HepG2 (cell line): ENCODE data around the gene ARTN. TPM values are rescaled to one million over a fixed set of nuclear protein-coding genes. Genes with fewer than 3 reads are reported as not detected.

Experiments used
- ARID4A ChIP-seq: sonication (generic); formaldehyde crosslinking; IDR thresholded peaks from 2 replicates; pipeline ENCODE4 v1.5.0; 2020; ENCODE audit warnings: mild to moderate bottlenecking, missing genetic modification reagents, borderline replicate concordance
- CSRNP2 ChIP-seq: sonication (generic); formaldehyde crosslinking; conservative IDR thresholded peaks from 2 replicates; pipeline ENCODE4 v1.8.0; 2022; ENCODE audit warnings: low read depth, missing genetic modification reagents
- GFI1 ChIP-seq: sonication (generic); formaldehyde crosslinking; IDR thresholded peaks from 2 replicates; pipeline ENCODE4 v1.5.0; 2020; ENCODE audit warnings: missing genetic modification reagents, mild to moderate bottlenecking, borderline replicate concordance
- HIC2 ChIP-seq: sonication (generic); formaldehyde crosslinking; IDR thresholded peaks from 2 replicates; pipeline ENCODE4 v1.9.0; 2022; ENCODE audit warnings: low read depth, missing genetic modification reagents
- KLF13 ChIP-seq: sonication (generic); formaldehyde crosslinking; IDR thresholded peaks from 2 replicates; pipeline ENCODE4 v1.4.0; 2020; ENCODE audit warnings: mild to moderate bottlenecking, missing genetic modification reagents
- MED13 ChIP-seq: sonication (generic); formaldehyde crosslinking; IDR thresholded peaks from 2 replicates; pipeline ENCODE4 v1.5.0; 2020; ENCODE audit warnings: missing genetic modification reagents
- MYC ChIP-seq: sonication (generic); formaldehyde crosslinking; IDR thresholded peaks from 2 replicates; pipeline ENCODE4 v1.9.0; 2021; ENCODE audit warnings: missing genetic modification reagents, borderline replicate concordance
- PHF21A ChIP-seq: sonication (generic); formaldehyde crosslinking; IDR thresholded peaks from 2 replicates; pipeline ENCODE4 v1.5.0; 2020; ENCODE audit warnings: mild to moderate bottlenecking, missing genetic modification reagents
- TBX2 ChIP-seq: sonication (generic); formaldehyde crosslinking; IDR thresholded peaks from 2 replicates; pipeline ENCODE4 v1.5.0; 2020; ENCODE audit warnings: missing genetic modification reagents, mild to moderate bottlenecking, borderline replicate concordance
- ZHX2 ChIP-seq, 2 experiments: sonication (generic) in 1 of 2; formaldehyde crosslinking in 1 of 2; IDR thresholded peaks; 2 replicates each; pipeline versions ENCODE4 v1.6.1 to v1.9.0; 2014 to 2022; ENCODE audit warnings: antibody characterized with exemption in 1 of 2, borderline replicate concordance in 1 of 2, inconsistent platforms in 1 of 2, low read depth in 1 of 2, missing genetic modification reagents in 1 of 2
- ZNF274 ChIP-seq: sonication (generic); formaldehyde crosslinking; IDR thresholded peaks from 2 replicates; pipeline ENCODE4 v1.5.1; 2020; ENCODE audit warnings: mild to moderate bottlenecking, missing genetic modification reagents
- ZNF543 ChIP-seq: sonication (generic); formaldehyde crosslinking; IDR thresholded peaks from 2 replicates; pipeline ENCODE4 v1.4.0; 2020; ENCODE audit warnings: mild to moderate bottlenecking, missing genetic modification reagents
- ZSCAN25 ChIP-seq: sonication (generic); formaldehyde crosslinking; IDR thresholded peaks from 2 replicates; pipeline ENCODE4 v1.8.0; 2022; ENCODE audit warnings: mild to moderate bottlenecking, missing genetic modification reagents
- polyA plus RNA-seq, 8 experiments: library from polyadenylated mRNA; depleted of rRNA in 3 of 8; stranded (reverse) in 7 of 8; unstranded in 1 of 8; fragments of >200 nt; fragmentation: Illumina TruSeq in 4 of 8; extraction: Trizol in 4 of 8; gene quantifications; 2 replicates each; pipeline versions ENCODE4 v1.2.1 to v1.2.3, GENCODE V29; 2011 to 2016; ENCODE audit warnings: low read depth in 4 of 8, missing spikeins in 1 of 8, mixed read lengths in 1 of 8; ENCODE audit not compliant: insufficient read depth in 1 of 8
- total RNA-seq, 5 experiments: library from RNA; depleted of rRNA; stranded (reverse); fragments of >200 nt; fragmentation: Illumina TruSeq; extraction: Trizol; gene quantifications; 2 replicates each; pipeline ENCODE4 v1.2.3, GENCODE V29; 2016; ENCODE audit warnings: low read depth in 1 of 5

The ARTN gene
- total and polyA plus RNA-seq, 2 of the 13 experiments (the other 11 are each of a cell fraction or from before 2014, with no cell fraction given), result 0.11 to 0.62 TPM

GRCh38 chr1:43979528-43980254 is 46.1 kb downstream of the ARTN start (continued):
- TF ChIP-seq ZHX2 (IDR thresholded peaks at IDR 0.05; ENCODE audit: low read depth) (no peak), ZHX2 (CRISPR knock-in tag; IDR thresholded peaks at IDR 0.05; ENCODE audit: borderline replicate concordance) (no peak), MYC (CRISPR knock-in tag) (peak; percentile 98), PHF21A (CRISPR knock-in tag) (peak; percentile 54; the same call in 1 of the 2 replicates), ZSCAN25 (CRISPR knock-in tag) (peak; percentile 87; the same call in 1 of the 2 replicates), ARID4A (CRISPR knock-in tag) (peak; percentile 85), KLF13 (CRISPR knock-in tag) (0 out of 2 replicates have a peak, but pooled peaks have one; percentile 26), GFI1 (CRISPR knock-in tag) (peak; percentile 35; the same call in 1 of the 2 replicates), ZNF543 (CRISPR knock-in tag) (0 out of 2 replicates have a peak, but pooled peaks have one; percentile 39), TBX2 (CRISPR knock-in tag) (peak; percentile 42; the same call in 1 of the 2 replicates), ZNF274 (CRISPR knock-in tag) (peak; percentile 51; the same call in 1 of the 2 replicates), HIC2 (CRISPR knock-in tag) (peak; percentile 19), MED13 (CRISPR knock-in tag) (peak; percentile 42; the same call in 1 of the 2 replicates), CSRNP2 (CRISPR knock-in tag) (no peak)
